Loucy (cell line): ENCODE measurements around the gene GCK.
A peak's percentile ranks its signal among the peaks of the same experiment; 100 is the strongest.

Experiments used
- H2AFZ ChIP-seq: fragments of 200-600 bp; sonication (generic); 2 replicates; pipeline ENCODE4 v1.6.0; 2016; ENCODE audit warnings: antibody characterized with exemption, mild to moderate bottlenecking, low read length, moderate library complexity
- H3F3A ChIP-seq: fragments of 200-600 bp; 2 replicates; pipeline ENCODE4 v1.6.0; 2016; ENCODE audit warnings: antibody characterized with exemption, low read depth, mild to moderate bottlenecking
- H3K27me3 ChIP-seq: fragments of 200-600 bp; sonication (generic); 2 replicates; pipeline ENCODE4 v1.6.1; 2014; ENCODE audit warnings: low read length, mild to moderate bottlenecking; ENCODE audit not compliant: insufficient read depth, poor library complexity, severe bottlenecking
- H3K36me3 ChIP-seq: fragments of 200-600 bp; sonication (generic); 2 replicates; pipeline ENCODE4 v1.6.1; 2016; ENCODE audit warnings: low read length; ENCODE audit not compliant: insufficient read depth
- H3K4me1 ChIP-seq: fragments of 200-600 bp; sonication (generic); 2 replicates; pipeline ENCODE4 v1.5.1; 2014; ENCODE audit warnings: low read length, mild to moderate bottlenecking; ENCODE audit not compliant: insufficient read depth, poor library complexity, severe bottlenecking
- H3K4me2 ChIP-seq: fragments of 200-600 bp; sonication (generic); 2 replicates; pipeline ENCODE4 v1.6.0; 2014; ENCODE audit warnings: antibody characterized with exemption, low read length, low read depth, mild to moderate bottlenecking; ENCODE audit not compliant: poor library complexity, severe bottlenecking
- H3K4me3 ChIP-seq: fragments of 200-600 bp; sonication (generic); 2 replicates; pipeline ENCODE4 v1.5.1; 2014; ENCODE audit warnings: low read length, mild to moderate bottlenecking, mixed read lengths; ENCODE audit not compliant: poor library complexity, severe bottlenecking
- H3K79me2 ChIP-seq: fragments of 200-600 bp; sonication (generic); 2 replicates; pipeline ENCODE4 v1.6.1; 2014; ENCODE audit warnings: low read length; ENCODE audit not compliant: insufficient read depth
- H3K9ac ChIP-seq: fragments of 200-600 bp; sonication (generic); 2 replicates; pipeline ENCODE4 v1.6.0; 2014; ENCODE audit warnings: mild to moderate bottlenecking, low read depth, low read length, moderate library complexity; ENCODE audit not compliant: poor library complexity, severe bottlenecking
- H3K9me2 ChIP-seq: fragments of 200-600 bp; sonication (generic); replicated peaks from 2 replicates; pipeline ENCODE4 v1.6.1; 2016; ENCODE audit warnings: low read depth, low read length, mixed read lengths
- H3K9me3 ChIP-seq: fragments of 200-600 bp; sonication (generic); 2 replicates; pipeline ENCODE4 v1.6.1; 2014; ENCODE audit warnings: mild to moderate bottlenecking, antibody characterized with exemption, low read length, low read depth; ENCODE audit not compliant: insufficient read depth
- H4K20me1 ChIP-seq: fragments of 200-600 bp; sonication (generic); 2 replicates; pipeline ENCODE4 v1.6.0; 2014; ENCODE audit warnings: antibody characterized with exemption, low read length, mild to moderate bottlenecking; ENCODE audit not compliant: insufficient read depth, poor library complexity, severe bottlenecking
- CTCF ChIP-seq: fragments of 200-600 bp; sonication (generic); conservative IDR thresholded peaks from 2 replicates; pipeline ENCODE4 v1.5.1; 2014; ENCODE audit warnings: mild to moderate bottlenecking, antibody characterized with exemption, low read length
- EZH2phosphoT487 ChIP-seq: fragments of 200-600 bp; IDR thresholded peaks from 2 replicates; pipeline ENCODE4 v1.6.1; 2018; ENCODE audit warnings: antibody characterized with exemption, mild to moderate bottlenecking, moderate library complexity, borderline replicate concordance

GCK gene

GRCh38 chr7:44106311-44107065 lies 82.8 kb downstream of the GCK start:
- H3K9me2 ChIP-seq: no peaks in the 10 kb centered on the region
- H3K4me1 ChIP-seq: peaks cover 37% of the 10 kb centered on the region
- H3K27me3 ChIP-seq: no peaks in the 10 kb centered on the region
- H3K79me2 ChIP-seq: peaks cover 50% of the 10 kb centered on the region
- H3K9ac ChIP-seq: peak overlapping the region; percentile 97
- peak overlapping the region; percentile 94 for H3K4me3 ChIP-seq
- H3K9me3 ChIP-seq: no peaks in the 10 kb centered on the region
- no peak overlapping the region for H2AFZ ChIP-seq
- peaks cover 13% of the 10 kb centered on the region; the same call in 1 of the 2 replicates for H3K36me3 ChIP-seq
- no peaks in the 10 kb centered on the region for H3F3A ChIP-seq
- TF ChIP-seq EZH2phosphoT487 (no peak), CTCF (no peak)
- peaks cover 34% of the 10 kb centered on the region for H4K20me1 ChIP-seq
- peak overlapping the region; percentile 91 for H3K4me2 ChIP-seq

GRCh38 chr7:44105832-44106231 lies 83.4 kb downstream of the GCK start:
- peak overlapping the region; percentile 94 for H3K4me3 ChIP-seq
- H3K36me3 ChIP-seq: peaks cover 8% of the 10 kb centered on the region; the same call in 1 of the 2 replicates
- H2AFZ ChIP-seq: no peak overlapping the region
- peaks cover 50% of the 10 kb centered on the region for H3K79me2 ChIP-seq
- H3K4me1 ChIP-seq: peaks cover 38% of the 10 kb centered on the region
- H3K9me2 ChIP-seq: no peaks in the 10 kb centered on the region
- H3K9ac ChIP-seq: peak overlapping the region; percentile 97
- peak overlapping the region; percentile 91 for H3K4me2 ChIP-seq
- H4K20me1 ChIP-seq: peaks cover 34% of the 10 kb centered on the region
- TF ChIP-seq EZH2phosphoT487 (no peak), CTCF (no peak)
- no peaks in the 10 kb centered on the region for H3F3A ChIP-seq
- H3K27me3 ChIP-seq: no peaks in the 10 kb centered on the region
- H3K9me3 ChIP-seq: no peaks in the 10 kb centered on the region

GRCh38 chr7:44104860-44105771 lies 84.1 kb downstream of the GCK start:
- Histone ChIP-seq H3K36me3 (peaks cover 2% of the 10 kb centered on the region; the same call in 1 of the 2 replicates), H3K9ac (peak overlapping the region; percentile 97), H3K9me2 (no peaks in the 10 kb centered on the region), H3K79me2 (peaks cover 50% of the 10 kb centered on the region), H3K27me3 (no peaks in the 10 kb centered on the region), H3K4me2 (peak overlapping the region; percentile 91), H3K4me3 (peak overlapping the region; percentile 94), H3F3A (no peaks in the 10 kb centered on the region), H3K4me1 (peaks cover 46% of the 10 kb centered on the region), H2AFZ (peak overlapping the region; percentile 80), H3K9me3 (no peaks in the 10 kb centered on the region), H4K20me1 (peaks cover 34% of the 10 kb centered on the region)
- TF ChIP-seq EZH2phosphoT487: no peak
- TF ChIP-seq CTCF: no peak
